Fibroblast of lung (primary cell): ENCODE results near the gene MCOLN2. TPM values are rescaled to one million over a fixed set of nuclear protein-coding genes. Genes with fewer than 3 reads are reported as not detected.
"Not testable (repeated sequence)": the region's sequence is repeated elsewhere in the genome, so short reads cannot be mapped to it uniquely, and the experiment has no call there.

ENCODE experiments used
- DNase-seq, 2 donors: peaks; one replicate each; pipeline versions ENCODE4 v3.0.0 to v3.0.0-alpha.2; 2010; ENCODE audit warnings: low read depth in 2 of 2
- H2AFZ ChIP-seq: 2 replicates; pipeline ENCODE4 v1.5.1; 2012; ENCODE audit warnings: low read length, control low read depth, inconsistent platforms
- H3K27ac ChIP-seq: 2 replicates; pipeline ENCODE4 v1.5.1; 2011; ENCODE audit warnings: low read length, control low read depth; ENCODE audit not compliant: insufficient read depth
- H3K27me3 ChIP-seq: 2 replicates; pipeline ENCODE4 v1.5.1; 2011; ENCODE audit warnings: mild to moderate bottlenecking, low read length; ENCODE audit not compliant: control insufficient read depth, insufficient read depth
- H3K36me3 ChIP-seq: 2 replicates; pipeline ENCODE4 v1.5.1; 2011; ENCODE audit warnings: low read length; ENCODE audit not compliant: control insufficient read depth, insufficient read depth
- H3K4me1 ChIP-seq: 2 replicates; pipeline ENCODE4 v1.5.1; 2011; ENCODE audit warnings: low read length; ENCODE audit not compliant: control insufficient read depth, insufficient read depth; ENCODE audit errors: extremely low read depth
- H3K4me2 ChIP-seq: 2 replicates; pipeline ENCODE4 v1.5.1; 2011; ENCODE audit warnings: low read length, control low read depth; ENCODE audit not compliant: insufficient read depth; ENCODE audit errors: extremely low read depth
- H3K4me3 ChIP-seq, 4 experiments: fragments of 200-600 bp in 1 of 4; sonication (generic) in 1 of 4; replicated peaks in 1 of 4; 2 replicates each; pipeline ENCODE4 v1.5.1; 2011 to 2016; ENCODE audit warnings: low read length in 4 of 4, low read depth in 3 of 4, mild to moderate bottlenecking in 3 of 4, control low read depth in 2 of 4, inconsistent platforms in 1 of 4, mixed read lengths in 1 of 4; ENCODE audit not compliant: insufficient read depth in 1 of 4; ENCODE audit errors: control extremely low read depth in 1 of 4
- H3K79me2 ChIP-seq: 2 replicates; pipeline ENCODE4 v1.5.1; 2012; ENCODE audit warnings: mild to moderate bottlenecking, low read length, inconsistent platforms; ENCODE audit not compliant: control insufficient read depth, insufficient read depth
- H3K9ac ChIP-seq: 2 replicates; pipeline ENCODE4 v1.5.1; 2011; ENCODE audit warnings: mild to moderate bottlenecking, low read length, control low read depth; ENCODE audit not compliant: insufficient read depth
- H3K9me3 ChIP-seq: 2 replicates; pipeline ENCODE4 v1.5.1; 2012; ENCODE audit warnings: low read depth, low read length; ENCODE audit not compliant: control insufficient read depth, insufficient read depth
- H4K20me1 ChIP-seq: 2 replicates; pipeline ENCODE4 v1.5.1; 2011; ENCODE audit warnings: low read length; ENCODE audit not compliant: control insufficient read depth, insufficient read depth; ENCODE audit errors: extremely low read depth
- CTCF ChIP-seq, 2 donors: IDR thresholded peaks in 1 of 2; conservative IDR thresholded peaks in 1 of 2; 1 replicate in 1 of 2; 2 replicates in 1 of 2; pipeline ENCODE4 v1.5.1; 2011 to 2012; ENCODE audit warnings: low read length in 2 of 2, control low read depth in 1 of 2, inconsistent platforms in 1 of 2, low read depth in 1 of 2, mild to moderate bottlenecking in 1 of 2
- EZH2 ChIP-seq: IDR thresholded peaks from 2 replicates; pipeline ENCODE4 v1.5.1; 2012; ENCODE audit warnings: low read length, control low read depth, mild to moderate bottlenecking; ENCODE audit errors: missing control alignments
- polyA plus RNA-seq, 2 donors: library from polyadenylated mRNA; depleted of rRNA in 1 of 2; stranded (reverse) in 1 of 2; unstranded in 1 of 2; fragments of >200 nt; gene quantifications; 2 replicates each; pipeline ENCODE4 v1.2.1, GENCODE V29; 2011 to 2012; ENCODE audit warnings: missing spikeins in 1 of 2
- total RNA-seq: library from RNA; depleted of rRNA; stranded (reverse); fragments of >200 nt; gene quantifications from 2 replicates; pipeline ENCODE4 v1.2.1, GENCODE V29; 2014

The MCOLN2 gene
- total and polyA plus RNA-seq, 2 donors (not counting 1 experiment from before 2014, with no cell fraction given) = 0.44 to 1.5 TPM

GRCh38 chr1:84913555-84913892, 83.4 kb downstream of the MCOLN2 start:
- Histone ChIP-seq H3K27me3 (peaks cover 3% of the 10 kb centered on the region), H2AFZ (no peak overlapping the region), H3K27ac (no peak overlapping the region), H3K4me2 (no peak overlapping the region), H3K4me3 (no peak overlapping the region), H3K9me3 (no peaks in the 10 kb centered on the region), H3K36me3 (no peaks in the 10 kb centered on the region), H4K20me1 (no peaks in the 10 kb centered on the region), H3K9ac (no peak overlapping the region), H3K4me1 (no peaks in the 10 kb centered on the region), H3K79me2 (no peaks in the 10 kb centered on the region)
- DNase-seq = peak; percentile 30 to 40
- TF ChIP-seq CTCF (conservative IDR thresholded peaks at IDR 0.05 in 1 of 2, IDR thresholded peaks at IDR 0.05 in 1 of 2; ENCODE audit: low read depth in 1 of 2, low read length in 2 of 2) (no peak), EZH2 (no peak)

- Histone ChIP-seq H3K4me3 (no peak overlapping the region), H3K4me2 (no peak overlapping the region), H2AFZ (no peak overlapping the region), H3K36me3 (no peaks in the 10 kb centered on the region), H3K4me1 (no peaks in the 10 kb centered on the region), H3K27ac (no peak overlapping the region), H4K20me1 (no peaks in the 10 kb centered on the region), H3K9ac (no peak overlapping the region), H3K9me3 (no peaks in the 10 kb centered on the region), H3K79me2 (no peaks in the 10 kb centered on the region), H3K27me3 (peaks cover 3% of the 10 kb centered on the region)
- TF ChIP-seq EZH2 (no peak), CTCF (conservative IDR thresholded peaks at IDR 0.05 in 1 of 2, IDR thresholded peaks at IDR 0.05 in 1 of 2; ENCODE audit: low read depth in 1 of 2, low read length in 2 of 2) (no peak)
- no peak for DNase-seq
These were observed 84.0 kb downstream of the MCOLN2 start for GRCh38 chr1:84912726-84913554.

GRCh38 chr1:84908746-84909464, 88.0 kb downstream of the MCOLN2 start:
- not testable (repeated sequence) for H3K36me3 ChIP-seq, DNase-seq, H2AFZ ChIP-seq, H3K27me3 ChIP-seq, H4K20me1 ChIP-seq, H3K4me3 ChIP-seq, H3K9ac ChIP-seq, H3K4me1 ChIP-seq, H3K79me2 ChIP-seq, H3K27ac ChIP-seq, H3K9me3 ChIP-seq, H3K4me2 ChIP-seq
